OCI-LY1 (cell line): ENCODE results near the gene CRHR1.
"Not testable (repeated sequence)": the region's sequence is repeated elsewhere in the genome, so short reads cannot be mapped to it uniquely, and the experiment has no call there.

Experiments used
- EZH2 ChIP-seq: fragments of 200-600 bp; sonication (generic), shearing (Covaris generic); IDR thresholded peaks from 2 replicates; pipeline ENCODE4 v1.8.0; 2017; ENCODE audit warnings: borderline replicate concordance, mixed run types, mild to moderate bottlenecking, antibody characterized with exemption, low read length, moderate library complexity, mixed read lengths
- TF ChIP-seq, protein P1 (sequence below): fragments of 200-600 bp; sonication (generic), shearing (Covaris generic); IDR thresholded peaks from 2 replicates; pipeline ENCODE4 v1.5.1; 2017; ENCODE audit warnings: mild to moderate bottlenecking, antibody characterized with exemption, low read length, moderate library complexity, mixed read lengths

DNA sequence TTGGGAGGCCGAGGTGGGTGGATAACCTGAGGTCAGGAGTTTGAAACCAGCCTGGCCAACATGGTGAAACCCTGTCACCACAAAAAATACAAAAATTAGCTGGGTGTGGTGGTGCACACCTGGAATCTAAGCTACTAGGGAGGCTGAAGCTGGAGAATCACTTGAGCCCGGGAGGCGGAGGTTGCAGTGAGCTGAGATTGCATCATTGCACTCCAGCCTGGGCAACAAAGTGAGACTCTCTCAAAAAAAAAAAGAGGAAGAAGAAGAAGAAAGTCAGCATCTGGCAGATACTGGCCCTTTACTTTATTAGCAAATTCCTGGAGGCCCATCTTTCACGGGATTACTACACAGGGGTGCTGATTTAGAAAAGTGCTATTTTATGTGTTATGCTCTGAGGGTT, 39.3 kb upstream of the CRHR1 start:
- TF ChIP-seq, protein P1, sequence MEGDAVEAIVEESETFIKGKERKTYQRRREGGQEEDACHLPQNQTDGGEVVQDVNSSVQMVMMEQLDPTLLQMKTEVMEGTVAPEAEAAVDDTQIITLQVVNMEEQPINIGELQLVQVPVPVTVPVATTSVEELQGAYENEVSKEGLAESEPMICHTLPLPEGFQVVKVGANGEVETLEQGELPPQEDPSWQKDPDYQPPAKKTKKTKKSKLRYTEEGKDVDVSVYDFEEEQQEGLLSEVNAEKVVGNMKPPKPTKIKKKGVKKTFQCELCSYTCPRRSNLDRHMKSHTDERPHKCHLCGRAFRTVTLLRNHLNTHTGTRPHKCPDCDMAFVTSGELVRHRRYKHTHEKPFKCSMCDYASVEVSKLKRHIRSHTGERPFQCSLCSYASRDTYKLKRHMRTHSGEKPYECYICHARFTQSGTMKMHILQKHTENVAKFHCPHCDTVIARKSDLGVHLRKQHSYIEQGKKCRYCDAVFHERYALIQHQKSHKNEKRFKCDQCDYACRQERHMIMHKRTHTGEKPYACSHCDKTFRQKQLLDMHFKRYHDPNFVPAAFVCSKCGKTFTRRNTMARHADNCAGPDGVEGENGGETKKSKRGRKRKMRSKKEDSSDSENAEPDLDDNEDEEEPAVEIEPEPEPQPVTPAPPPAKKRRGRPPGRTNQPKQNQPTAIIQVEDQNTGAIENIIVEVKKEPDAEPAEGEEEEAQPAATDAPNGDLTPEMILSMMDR: not testable (repeated sequence)
- TF ChIP-seq EZH2: not testable (repeated sequence)
